ENCODE measurements around the gene QSOX2.

The QSOX2 gene

DNA sequence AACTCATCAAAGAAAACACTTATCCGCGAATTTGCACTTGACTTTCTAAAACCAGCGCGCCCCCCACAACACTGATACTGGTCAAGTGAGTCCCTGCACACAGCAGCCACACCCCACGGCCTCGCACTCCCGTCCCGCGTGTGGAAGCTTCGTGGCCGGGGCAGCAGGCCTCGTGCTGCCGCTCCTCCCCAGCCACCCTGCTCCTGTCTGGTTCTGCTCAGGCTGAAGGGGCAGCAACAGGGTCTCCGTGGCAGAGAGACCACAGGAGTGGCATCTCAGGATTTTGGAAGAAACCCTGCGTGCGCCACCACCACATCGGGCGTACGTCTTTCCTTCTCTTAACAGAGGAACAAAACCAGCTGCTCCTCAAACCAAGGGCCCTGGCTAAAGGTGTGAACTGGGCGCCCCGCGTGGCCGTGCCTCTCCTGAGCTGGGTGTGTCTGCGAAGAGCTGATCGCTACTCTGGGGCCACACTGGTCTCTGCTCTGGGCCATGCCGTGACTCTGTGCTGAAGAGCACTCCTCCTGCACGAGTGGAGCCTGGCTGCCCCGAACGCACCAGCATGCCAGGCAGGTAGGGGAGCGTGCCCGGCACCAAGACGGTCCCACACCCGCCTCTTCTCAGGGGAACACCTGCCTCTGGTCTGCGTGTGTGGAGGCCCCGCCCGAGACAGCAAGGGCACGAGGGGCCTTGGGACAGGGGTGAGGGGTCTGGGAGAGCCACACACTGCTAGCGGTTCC lies 23.3 kb downstream of the QSOX2 start:
- no peak for DNase-seq (ENCODE audit: low spot score)

DNA sequence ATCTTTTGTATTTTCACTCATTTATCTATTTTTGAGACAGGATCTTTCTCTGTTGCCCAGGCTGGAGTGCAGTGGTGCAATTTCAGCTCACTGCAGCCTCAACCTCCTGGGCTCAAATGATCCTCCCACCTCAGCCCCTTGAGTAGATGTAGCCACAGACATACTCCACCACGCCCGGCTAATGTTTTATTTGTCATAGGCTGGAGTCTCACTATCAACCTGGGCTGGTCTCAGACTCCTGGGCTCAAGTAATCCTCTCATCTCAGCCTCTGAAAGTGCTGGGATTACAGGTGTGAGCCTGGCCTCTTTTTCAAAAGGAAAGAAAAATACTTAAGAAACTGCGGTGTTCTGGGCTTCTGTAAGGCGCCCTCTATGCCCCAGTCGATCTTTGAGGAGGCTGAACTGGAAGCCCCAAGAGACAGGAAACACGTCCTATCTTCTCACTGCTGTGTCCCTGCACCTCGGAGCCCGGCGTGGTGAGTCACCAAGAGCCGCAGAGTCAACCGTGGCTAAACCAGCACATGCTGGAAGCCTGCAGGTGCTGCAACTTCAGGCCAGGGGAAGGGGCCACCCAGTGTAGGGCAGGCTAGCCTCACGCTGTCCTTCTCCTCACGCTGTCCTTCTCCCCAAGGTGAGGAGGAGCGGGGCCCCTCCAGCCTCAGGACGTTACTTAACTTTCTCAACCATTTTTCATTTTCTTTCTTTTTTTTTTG lies 25.4 kb downstream of the QSOX2 start:
- DNase-seq (ENCODE audit: low spot score): no peak

DNA sequence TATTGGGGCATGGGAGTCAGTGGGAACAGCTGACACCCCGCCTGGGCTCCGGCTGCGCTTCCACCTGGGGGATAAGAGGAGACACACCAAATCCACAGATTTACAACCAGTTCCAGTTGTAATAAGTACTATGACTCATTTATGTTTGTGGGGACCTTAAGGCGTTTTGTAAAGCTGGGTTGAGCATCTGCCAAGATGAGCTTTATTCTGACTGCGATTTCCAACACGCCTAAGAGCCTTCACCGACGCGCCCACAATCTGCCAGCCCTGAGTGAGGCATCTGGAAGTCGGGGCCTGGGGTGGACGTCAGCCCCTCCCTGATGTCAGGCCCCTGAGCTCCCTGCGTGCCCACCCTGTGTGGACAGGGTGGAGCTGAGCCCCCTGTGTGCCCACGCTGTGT lies 26.3 kb downstream of the QSOX2 start:
- DNase-seq (ENCODE audit: low spot score): peak; percentile 3

- no peak for DNase-seq (ENCODE audit: low spot score)
Measured at GRCh38 chr9:136218673-136219072, 26.9 kb downstream of the QSOX2 start.

- DNase-seq (ENCODE audit: low spot score): no peak
Measured at GRCh38 chr9:136218271-136218670, 27.3 kb downstream of the QSOX2 start.

DNA sequence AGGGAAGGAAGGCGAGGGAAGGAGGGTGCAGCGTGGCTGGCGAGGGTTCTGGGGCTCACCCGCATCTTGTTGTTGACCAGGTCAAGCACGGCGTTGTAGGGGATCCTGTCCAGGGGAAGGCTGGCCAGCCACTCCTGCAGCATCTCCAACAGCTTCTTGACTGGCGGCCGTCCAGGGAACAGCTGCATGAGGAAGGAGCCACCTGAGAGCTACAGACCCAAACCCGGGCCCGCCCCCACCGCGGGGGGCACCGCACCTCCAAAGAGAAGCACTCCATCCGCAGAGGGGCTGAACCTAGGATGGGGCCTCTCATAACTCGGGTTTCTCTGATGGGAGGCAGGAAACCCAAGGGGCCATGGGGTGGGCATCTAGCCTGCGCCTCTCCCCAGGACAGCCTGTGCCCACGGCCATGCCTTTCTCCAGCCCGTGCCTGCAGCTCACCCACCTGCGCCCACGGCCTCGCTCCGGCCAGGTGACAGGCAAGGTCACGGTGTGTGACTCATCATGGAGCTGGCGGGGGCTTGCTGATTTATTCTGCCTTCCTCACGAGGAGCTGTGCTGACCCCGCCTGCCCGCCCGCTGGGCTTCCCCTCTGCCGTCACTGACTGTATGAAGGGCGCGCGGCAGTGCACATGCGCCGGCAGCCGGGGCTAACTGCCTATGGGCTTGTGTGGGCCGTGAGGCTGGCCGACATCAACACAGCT lies 28.9 kb downstream of the QSOX2 start:
- DNase-seq (ENCODE audit: low spot score): no peak

GRCh38 chr9:136213733-136214132 lies 31.9 kb downstream of the QSOX2 start:
- no peak for DNase-seq (ENCODE audit: low spot score)

GRCh38 chr9:136212345-136212950 lies 33.2 kb downstream of the QSOX2 start:
- no peak for DNase-seq (ENCODE audit: low spot score)

- no peak for DNase-seq (ENCODE audit: low spot score)
Measured at GRCh38 chr9:136211441-136212344, 33.9 kb downstream of the QSOX2 start.

DNA sequence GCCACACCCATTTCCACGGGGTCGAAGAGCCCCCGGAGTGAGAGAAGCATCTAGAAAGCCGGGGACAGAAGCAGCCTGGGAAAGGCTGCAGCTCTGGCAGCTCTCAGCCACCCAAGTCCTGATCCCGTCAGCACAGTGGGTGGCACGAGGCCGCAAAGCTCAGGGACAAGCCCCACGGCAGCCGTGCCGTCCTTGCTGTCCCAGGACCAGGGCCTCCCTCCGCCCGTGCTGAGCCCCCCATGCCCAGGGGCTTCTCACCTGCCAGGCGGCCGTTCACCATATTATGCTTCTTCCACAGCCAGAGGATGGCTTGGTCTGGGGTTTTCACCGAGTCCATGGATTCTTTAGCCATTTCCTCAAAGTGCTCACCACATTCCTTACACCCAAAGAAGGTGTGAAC lies 34.6 kb downstream of the QSOX2 start:
- DNase-seq (ENCODE audit: low spot score): no peak

DNA sequence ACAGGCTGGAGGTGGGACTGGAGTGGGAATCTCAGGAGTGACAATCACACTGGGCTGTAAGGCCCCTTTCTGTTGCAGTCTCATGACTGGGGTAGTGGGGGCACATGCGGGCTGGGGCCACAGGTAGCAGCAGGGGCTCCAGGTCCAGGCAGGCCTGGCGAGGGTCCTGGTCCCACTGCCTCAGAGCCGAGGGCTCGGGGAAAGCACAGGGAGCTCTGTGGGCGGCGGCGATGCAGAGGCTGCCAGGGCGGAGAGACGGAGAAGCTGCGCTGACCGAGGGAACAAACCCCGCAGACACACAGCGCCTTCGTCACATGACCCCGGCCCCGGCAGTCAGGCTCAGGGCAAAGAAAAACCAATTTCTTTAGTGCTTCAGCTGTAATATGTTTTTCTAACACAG lies 35.3 kb downstream of the QSOX2 start:
- DNase-seq (ENCODE audit: low spot score): no peak

GRCh38 chr9:136209786-136210185 lies 35.8 kb downstream of the QSOX2 start:
- DNase-seq (ENCODE audit: low spot score): no peak

DNA sequence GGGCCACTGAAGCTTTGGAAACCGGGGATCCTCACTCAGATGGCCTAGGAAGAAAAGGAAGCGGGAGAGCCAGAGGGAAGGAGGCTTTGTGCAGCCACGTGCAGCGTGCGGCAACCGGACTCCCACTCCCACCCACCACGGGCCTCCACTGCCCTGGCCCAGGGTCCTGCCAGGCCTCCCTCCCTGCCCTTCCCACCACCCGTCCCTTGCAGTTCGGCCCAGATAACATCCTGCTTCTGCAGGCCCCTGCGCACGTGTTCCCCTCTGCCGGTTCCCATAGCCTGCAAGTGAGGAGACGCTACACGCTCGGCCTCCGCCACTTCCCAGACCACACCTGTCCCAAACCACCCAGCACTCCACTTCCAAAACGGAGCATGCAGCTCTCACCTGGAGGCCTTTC lies 36.4 kb downstream of the QSOX2 start:
- no peak for DNase-seq (ENCODE audit: low spot score)

DNA sequence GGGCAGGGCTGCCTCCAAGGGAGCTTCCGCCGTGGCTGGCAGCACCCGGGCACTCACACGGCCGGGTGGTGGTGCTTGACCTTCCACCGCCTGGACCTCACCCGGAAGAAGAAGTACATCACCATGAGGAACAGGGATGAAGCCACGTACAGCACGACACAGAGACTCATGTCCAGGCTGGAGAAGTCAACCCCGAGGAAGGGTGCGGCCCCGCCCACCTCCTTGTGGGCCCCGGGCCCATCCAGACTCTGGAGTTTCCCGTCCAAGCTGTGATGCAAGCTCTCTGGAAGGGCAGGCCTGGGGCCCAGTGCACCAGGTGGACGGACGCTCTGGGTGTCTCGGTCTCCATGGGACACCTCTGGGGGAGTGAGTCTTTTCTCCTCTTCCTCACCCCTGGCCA lies 36.9 kb downstream of the QSOX2 start:
- no peak for DNase-seq (ENCODE audit: low spot score)

DNA sequence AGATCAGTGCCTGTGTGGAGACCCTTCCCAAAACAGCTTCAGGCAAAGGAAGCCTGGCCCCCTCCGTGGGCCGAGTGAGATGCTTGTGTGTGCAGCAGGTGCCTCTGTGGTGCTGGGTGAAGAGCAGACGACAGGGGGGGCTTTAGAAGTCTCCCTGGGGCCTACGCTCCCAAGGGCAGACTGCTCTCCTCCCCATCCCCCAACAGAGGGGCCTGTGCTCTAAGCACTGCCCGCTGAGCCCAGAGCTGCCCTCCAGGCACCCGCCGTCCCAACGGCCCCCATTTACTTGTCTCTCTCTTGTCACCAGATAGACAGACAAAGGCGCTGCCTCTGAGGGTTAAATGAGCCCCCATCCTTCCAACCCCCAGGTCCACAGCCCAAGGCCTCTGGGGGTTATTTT lies 38.0 kb downstream of the QSOX2 start:
- no peak for DNase-seq (ENCODE audit: low spot score)

- no peak for DNase-seq (ENCODE audit: low spot score)
Measured at GRCh38 chr9:136206602-136207275, 38.9 kb downstream of the QSOX2 start.

GRCh38 chr9:136205707-136205992 lies 40.0 kb downstream of the QSOX2 start:
- no peak for DNase-seq (ENCODE audit: low spot score)

DNA sequence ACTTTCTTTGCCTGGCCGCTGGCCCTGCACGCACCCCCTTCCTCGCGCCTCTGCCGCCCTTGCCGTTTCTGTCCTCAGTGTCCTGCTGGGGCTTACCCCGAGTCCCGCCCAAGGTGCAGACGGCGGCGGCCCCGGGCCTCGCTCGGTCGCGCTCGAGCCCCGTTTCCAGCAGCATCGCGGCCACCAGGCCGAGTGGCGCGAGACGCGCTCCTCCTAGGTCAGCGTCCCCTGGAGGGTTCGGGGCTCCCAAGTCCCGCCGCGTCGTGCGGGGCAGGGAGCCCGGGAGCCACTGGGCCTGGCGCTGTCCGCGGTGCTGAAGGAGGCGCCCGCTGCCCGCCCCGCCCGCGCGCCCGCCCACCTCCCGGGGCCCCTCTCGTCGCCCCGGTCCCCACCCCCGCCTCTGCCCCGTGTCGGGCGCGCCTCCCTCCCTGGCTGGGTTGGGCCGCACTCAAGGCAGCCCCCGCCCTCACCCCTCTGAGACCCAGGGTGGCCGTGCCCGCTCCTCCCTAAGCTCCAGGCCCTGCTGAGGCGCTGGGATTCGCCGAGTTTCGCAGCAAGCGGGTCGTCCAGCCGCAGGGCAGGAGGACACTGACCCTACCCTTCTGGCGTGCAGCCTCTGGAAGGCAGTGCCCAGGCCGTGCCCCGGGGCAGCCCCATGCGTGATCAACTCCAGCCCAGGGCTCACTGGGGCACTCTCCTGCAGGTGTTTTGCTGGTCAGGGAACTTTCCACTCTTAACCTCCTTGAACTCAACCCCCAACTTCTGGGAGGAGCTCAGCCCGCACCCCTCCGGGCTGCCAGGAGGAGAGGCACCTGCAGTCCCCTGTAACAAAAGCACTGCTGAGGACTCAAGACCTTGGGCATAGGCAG lies 40.5 kb downstream of the QSOX2 start, which contains the start of gene LHX3:
LHX3 (minus strand) TSS at position 291 of the 869 bp plus-strand sequence; CDS start at position 175, 116 bp downstream.
- no peak for DNase-seq (ENCODE audit: low spot score)

DNA sequence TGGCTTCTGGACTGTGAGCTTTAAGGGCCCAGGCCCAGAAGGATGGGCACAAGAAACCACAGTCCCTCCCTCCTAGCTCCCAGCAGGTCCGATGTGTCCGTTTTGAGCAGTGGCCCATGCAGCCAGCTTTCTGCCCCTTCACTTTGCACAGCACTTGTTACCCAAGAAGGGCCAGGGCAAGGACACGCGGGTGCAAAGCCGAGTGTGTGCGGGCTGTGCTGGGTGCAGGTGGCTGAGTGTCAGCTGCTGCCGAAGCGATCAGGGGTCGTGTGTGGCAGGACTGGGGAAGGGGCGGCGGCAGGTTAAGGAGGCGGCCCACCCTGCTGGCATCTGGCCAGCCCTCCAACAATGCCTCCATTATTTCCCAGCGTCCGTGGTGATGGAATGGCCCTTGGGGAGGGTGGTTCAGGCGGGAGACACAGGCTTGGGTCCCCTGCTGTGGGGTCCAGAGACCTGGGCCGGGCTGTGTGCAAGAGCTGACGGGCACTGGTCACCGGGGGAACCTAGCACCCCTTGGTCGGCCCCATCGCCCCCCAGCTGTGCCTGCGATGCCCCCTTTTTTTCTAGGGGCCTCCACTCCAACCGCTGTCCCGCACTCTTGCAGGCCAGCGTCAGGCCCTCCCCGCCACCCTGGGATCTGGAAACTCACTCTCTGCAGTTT lies 41.3 kb downstream of the QSOX2 start:
- no peak for DNase-seq (ENCODE audit: low spot score)

Measured in LoVo (cell line).